IMR-90 (cell line): ENCODE measurements around the gene CKAP4.

Experiments
- BHLHE40 ChIP-seq: fragments of 150-350 bp; IDR thresholded peaks from 2 replicates; pipeline ENCODE4 v1.6.1; 2016; ENCODE audit warnings: mild to moderate bottlenecking, low read depth, low read length
- CEBPB ChIP-seq: IDR thresholded peaks from 2 replicates; pipeline ENCODE4 v1.6.1; 2012; ENCODE audit warnings: low read depth, low read length, improper control_type of control experiment
- CTCF ChIP-seq: conservative IDR thresholded peaks from 2 replicates; pipeline ENCODE4 v1.5.1; 2012; ENCODE audit warnings: mild to moderate bottlenecking, low read depth, low read length, improper control_type of control experiment
- FOS ChIP-seq: fragments of 150-350 bp; IDR thresholded peaks from 2 replicates; pipeline ENCODE4 v1.6.1; 2016; ENCODE audit warnings: low read depth, low read length
- MAFK ChIP-seq: IDR thresholded peaks from 2 replicates; pipeline ENCODE4 v1.6.1; 2012; ENCODE audit warnings: low read depth, low read length, improper control_type of control experiment
- NFE2L2 ChIP-seq: fragments of 150-350 bp; IDR thresholded peaks from 2 replicates; pipeline ENCODE4 v1.6.1; 2016; ENCODE audit warnings: low read depth, mild to moderate bottlenecking, low read length
- POLR2A ChIP-seq: IDR thresholded peaks from 2 replicates; pipeline ENCODE4 v1.6.1; 2012; ENCODE audit warnings: mild to moderate bottlenecking, low read depth, low read length
- RAD21 ChIP-seq: IDR thresholded peaks from 2 replicates; pipeline ENCODE4 v1.6.1; 2012; ENCODE audit warnings: low read length, improper control_type of control experiment
- RCOR1 ChIP-seq: IDR thresholded peaks from 2 replicates; pipeline ENCODE4 v1.6.1; 2012; ENCODE audit warnings: mild to moderate bottlenecking, low read length, improper control_type of control experiment; ENCODE audit not compliant: insufficient replicate concordance
- SMC3 ChIP-seq: fragments of 150-350 bp; IDR thresholded peaks from 2 replicates; pipeline ENCODE4 v1.6.1; 2016; ENCODE audit warnings: low read depth, mild to moderate bottlenecking, antibody characterized with exemption, low read length, moderate library complexity
- USF2 ChIP-seq: fragments of 150-350 bp; IDR thresholded peaks from 2 replicates; pipeline ENCODE4 v1.6.1; 2017; ENCODE audit warnings: mild to moderate bottlenecking, antibody characterized with exemption, low read length, low read depth

- TF ChIP-seq CTCF, result no peak
- no peak for TF ChIP-seq USF2
- TF ChIP-seq RAD21, result no peak
- no peak for TF ChIP-seq POLR2A
- TF ChIP-seq CEBPB, result no peak
- no peak for TF ChIP-seq SMC3
- TF ChIP-seq FOS, result no peak
- TF ChIP-seq MAFK, result no peak
- no peak for TF ChIP-seq NFE2L2
- TF ChIP-seq BHLHE40, result no peak
- no peak for TF ChIP-seq RCOR1
Observed at GRCh38 chr12:106292339-106292738, 44.5 kb upstream of the CKAP4 start.
